GM18870 (cell line): ENCODE measurements around the gene TPRG1L.

ENCODE experiments used
- ATAC-seq: cut with Tn5 transposase; IDR thresholded peaks from one replicate; pipeline ENCODE4 v1.9.1; 2021; ENCODE audit warnings: moderate library complexity; ENCODE audit not compliant: unreplicated experiment

The TPRG1L gene

GRCh38 chr1:3659093-3659492, 34.3 kb downstream of the TPRG1L start:
- no peak for ATAC-seq

DNA sequence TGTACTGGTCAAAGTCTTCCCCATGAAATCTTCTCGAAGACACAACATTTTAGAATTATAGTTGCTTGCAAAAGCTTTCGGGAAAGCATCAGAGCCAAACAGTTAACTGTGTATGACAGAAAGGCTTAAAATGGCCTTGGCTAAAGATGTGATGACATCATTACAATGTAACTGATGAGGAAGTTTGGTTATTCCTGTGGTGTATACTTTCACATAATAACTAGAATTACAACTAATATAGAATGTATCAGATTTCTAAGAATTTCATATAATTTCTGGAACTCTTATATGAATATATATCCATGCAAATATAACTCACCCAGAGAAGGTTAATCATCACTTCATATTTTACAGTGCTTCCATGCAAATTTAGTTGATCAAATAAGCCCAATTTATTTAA, 35.9 kb downstream of the TPRG1L start:
- no peak for ATAC-seq

DNA sequence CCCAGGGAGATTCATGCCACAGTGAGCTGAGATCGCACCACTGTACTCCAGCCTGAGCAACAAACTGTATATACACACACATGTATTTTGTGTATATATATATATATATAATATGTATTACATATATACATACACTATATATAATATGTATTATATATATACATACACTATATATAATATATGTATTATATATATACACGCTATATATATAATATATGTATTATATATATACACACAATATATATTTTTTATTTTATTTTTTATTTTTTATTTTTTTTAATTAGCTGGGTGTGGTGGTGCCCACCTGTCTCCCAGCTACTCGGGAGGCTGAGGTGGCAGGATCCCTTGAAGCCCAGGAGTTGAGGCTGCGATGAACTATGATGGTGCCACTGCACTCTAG, 36.8 kb downstream of the TPRG1L start:
- ATAC-seq, result no peak

DNA sequence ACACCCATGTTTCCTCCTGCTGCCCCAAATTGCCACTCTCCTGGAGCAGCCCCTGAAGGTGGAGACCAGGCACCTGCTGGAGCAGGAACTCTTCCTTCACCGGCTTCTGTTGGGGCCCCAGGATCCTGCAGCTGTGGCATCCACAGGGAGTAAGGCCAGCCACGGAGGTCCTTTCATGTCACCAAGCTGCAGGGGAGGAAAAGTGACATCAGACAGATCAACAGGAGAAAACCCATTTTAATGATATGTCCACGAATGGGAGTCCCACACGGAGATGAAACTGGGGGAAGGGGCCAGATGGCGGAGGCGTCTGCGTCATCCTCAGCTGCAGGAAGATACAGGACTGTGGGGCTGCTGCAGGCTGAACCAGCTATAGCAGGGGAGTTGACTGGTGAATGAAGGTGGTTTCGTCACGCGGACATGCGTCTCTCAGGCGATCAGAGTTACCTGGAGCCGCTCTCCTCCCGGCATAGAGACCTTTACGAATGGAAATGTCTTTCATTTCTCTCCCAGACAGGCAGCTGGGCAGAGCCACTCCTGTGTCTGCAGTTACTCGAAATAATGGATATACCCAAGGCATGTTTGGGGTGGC, 37.4 kb downstream of the TPRG1L start:
- no peak for ATAC-seq

GRCh38 chr1:3663999-3664699, 39.3 kb downstream of the TPRG1L start:
- no peak for ATAC-seq

GRCh38 chr1:3664700-3665375, 40.0 kb downstream of the TPRG1L start:
- ATAC-seq, result no peak

DNA sequence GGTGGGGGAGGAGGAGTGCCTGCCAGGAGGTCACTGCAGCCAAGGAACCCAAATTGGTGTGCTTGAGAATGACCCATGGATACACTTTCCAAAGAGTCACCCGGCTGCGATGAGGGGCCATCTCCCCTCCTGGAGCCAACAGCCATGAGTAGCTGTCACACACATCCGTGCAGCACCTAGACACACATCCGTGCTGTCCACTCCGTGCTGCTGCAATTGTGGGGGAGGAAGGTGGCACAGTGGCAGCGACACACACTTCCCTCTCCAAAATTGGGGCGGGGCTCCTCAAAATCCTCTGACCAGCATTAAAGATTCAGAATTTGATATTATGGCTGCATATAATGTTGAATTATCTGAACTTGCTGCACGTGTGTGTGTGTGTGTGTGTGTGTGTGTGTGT, 43.3 kb downstream of the TPRG1L start:
- ATAC-seq, result no peak

- ATAC-seq, result no peak
These were observed 43.9 kb downstream of the TPRG1L start for GRCh38 chr1:3668585-3669300.

DNA sequence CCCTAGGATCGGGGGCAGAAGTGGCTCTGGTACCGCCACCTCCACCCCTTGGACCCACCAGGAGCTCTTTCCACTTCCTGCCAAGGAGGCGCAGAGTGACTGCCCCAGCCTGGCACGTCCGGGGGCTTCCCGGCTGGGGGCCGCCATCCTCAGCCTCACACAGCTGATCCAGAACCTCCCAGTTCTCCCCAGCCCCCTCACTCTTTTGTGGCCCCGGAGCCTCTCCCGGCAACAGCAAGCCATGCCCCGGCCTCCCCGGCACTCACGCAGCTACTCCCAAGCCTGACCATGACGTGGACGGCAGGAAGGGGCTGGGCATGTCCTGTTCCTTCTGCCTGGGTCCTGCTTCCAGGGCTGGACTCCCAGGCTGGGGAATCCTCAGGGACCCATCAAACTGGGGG, 44.6 kb downstream of the TPRG1L start:
- no peak for ATAC-seq

DNA sequence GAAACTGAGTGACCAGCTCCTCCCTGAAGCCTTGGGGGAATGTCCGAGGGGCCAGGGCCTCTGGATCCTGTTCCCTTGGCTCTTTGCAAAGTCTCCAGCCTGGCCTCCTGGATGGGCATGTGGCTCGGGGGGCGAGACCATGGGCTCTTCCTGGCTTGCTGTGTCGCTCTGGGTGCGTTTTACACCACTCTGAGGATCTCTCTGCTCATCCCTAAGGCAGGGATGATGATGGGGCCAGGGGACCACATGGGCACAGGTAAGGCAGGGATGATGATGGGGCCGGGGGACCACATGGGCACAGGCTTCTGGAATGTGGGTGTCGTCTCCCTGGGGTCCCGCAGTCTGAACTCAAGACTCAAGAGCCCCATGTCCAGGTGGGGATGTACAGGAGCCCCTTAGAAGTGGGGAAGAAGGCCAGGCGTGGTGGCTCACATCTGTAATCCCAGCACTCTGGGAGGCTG, 45.2 kb downstream of the TPRG1L start:
- ATAC-seq, result no peak

- no peak for ATAC-seq
These were observed 46.0 kb downstream of the TPRG1L start for GRCh38 chr1:3670823-3671265.

- ATAC-seq, result no peak
These were observed 46.8 kb downstream of the TPRG1L start for GRCh38 chr1:3671371-3672180.

- ATAC-seq, result no peak
These were observed 47.6 kb downstream of the TPRG1L start for GRCh38 chr1:3672231-3672970.

DNA sequence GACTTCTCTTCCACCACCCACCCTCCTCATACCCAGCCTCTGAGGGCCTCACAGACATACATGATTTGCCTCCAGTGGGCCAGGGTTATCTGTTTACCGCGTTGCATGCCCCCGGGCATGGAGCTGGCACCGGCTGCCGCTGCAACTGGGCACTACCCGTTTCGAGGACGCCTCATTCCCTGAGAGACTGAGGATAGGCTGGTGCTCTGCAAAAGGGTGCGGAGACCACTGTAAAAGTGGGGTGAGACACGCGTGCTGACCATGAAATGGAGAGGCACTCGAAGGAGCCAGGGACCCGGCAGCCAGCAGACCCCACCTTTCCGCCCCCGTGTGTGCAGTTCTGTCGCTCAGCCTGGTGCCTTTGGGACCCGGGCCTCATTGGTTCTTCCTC, 48.2 kb downstream of the TPRG1L start:
- ATAC-seq, result no peak

DNA sequence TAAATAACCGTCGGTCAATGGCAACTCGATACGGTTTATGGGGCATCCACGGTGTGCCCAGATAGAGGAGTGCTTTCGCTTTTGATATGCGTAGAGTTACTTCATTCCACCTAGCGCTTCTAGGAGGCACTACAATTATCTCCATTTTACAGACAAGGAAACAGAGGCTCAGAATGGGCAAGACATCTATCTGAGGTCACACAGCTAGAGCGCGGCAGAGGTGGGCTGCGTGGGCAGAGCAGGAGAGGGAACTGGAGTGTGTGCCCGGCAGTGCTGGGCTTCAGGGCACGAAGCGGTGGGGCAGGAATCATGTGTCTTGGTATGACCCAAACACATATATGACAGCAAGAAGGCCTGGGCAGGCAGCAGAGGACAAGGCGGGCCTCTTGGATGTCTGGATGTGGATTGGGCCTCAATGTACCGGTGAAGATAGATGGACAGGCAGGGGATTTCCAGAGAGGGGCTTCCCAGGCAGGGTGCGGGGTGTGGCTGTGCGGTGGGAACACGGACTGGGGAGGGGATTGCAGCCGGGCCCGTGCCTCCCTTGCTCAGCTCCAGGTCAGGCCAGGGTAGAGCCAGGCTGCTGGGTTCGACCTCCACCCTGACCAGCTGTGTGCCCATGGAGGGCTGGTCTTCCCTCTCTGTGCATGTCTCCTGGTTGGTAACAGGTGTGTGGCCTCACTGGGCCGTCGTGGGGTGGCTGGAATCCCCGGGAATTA, 48.7 kb downstream of the TPRG1L start:
- no peak for ATAC-seq

DNA sequence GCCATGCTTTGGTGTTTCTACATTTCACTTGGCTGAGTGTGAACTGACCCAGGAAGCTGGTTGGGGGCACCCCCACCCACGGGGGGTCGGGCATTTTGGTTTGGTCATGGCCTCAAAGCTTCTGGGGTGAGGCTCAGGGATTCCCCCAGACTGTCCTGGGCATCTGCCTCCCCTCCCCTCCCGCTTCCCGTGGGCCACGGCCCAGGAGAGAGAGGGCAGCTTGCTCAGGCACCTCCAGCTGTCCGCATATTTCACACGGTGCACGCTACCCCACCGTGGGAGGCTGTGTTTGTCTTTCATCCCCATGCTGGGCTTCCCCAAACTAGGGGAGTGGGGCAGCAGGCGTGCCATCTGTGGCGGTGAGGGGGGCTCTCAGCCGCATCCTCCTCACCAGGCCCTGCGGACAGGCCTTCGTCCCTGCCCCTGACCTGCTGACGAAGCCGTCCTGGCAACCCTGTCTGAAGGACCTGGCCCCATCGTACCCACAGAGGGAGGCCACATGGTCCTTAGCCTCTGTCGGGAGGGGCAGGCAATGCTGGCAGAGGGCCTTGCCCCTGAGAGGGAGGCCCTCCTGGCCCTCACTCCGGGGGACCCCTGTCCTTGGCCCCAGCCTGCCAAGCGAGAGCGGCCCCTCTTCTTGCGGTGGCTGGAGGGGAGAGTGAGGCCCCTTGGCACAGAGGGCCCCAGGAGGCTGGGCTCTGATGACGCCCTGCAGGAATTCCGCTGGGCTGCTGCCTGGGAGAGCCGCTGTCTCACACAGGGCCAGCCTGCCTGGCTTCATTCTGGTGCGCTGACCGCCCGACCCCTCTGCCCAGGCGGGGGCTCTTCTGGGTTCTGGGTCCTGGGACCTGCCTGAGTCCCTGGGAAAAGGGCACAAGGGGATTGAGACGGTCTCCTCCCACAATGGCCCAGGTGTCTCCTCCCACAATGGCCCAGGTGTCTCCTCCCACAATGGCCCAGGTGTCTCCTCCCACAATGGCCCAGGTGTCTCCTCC, 49.6 kb downstream of the TPRG1L start:
- no peak for ATAC-seq

DNA sequence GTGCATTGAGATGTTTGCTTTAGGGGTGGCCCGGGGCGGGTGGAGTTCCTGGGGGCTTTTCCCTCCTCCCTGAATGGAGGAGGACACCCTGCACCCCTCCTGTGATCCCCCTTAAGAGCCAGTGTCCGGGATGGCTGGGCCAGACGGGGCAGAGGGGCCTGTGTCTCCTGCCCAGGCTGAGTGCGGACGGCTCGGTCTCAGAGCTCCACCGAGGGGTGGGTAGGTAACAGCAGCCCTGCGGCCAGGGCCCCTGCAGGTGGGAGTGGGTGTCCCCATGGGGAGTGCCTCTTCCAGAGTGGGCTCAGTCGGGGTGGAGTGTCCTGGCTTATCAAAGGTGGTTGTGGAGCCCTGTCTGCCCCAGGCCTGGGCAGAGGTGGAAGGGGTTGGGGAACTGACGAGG, 50.6 kb downstream of the TPRG1L start:
- ATAC-seq, result no peak
